WTC11 (cell line): ENCODE data around the gene ADAMTSL5.

Experiments
- ATF1 ChIP-seq: sonication (generic); formaldehyde crosslinking; IDR thresholded peaks from 2 replicates; pipeline ENCODE4 v1.8.1; 2023; ENCODE audit warnings: mild to moderate bottlenecking, moderate library complexity, missing genetic modification reagents
- CTCF ChIP-seq: fragments of 200-600 bp; IDR thresholded peaks from 2 replicates; pipeline ENCODE4 v1.8.0; 2022; ENCODE audit warnings: antibody characterized with exemption
- E2F1 ChIP-seq: sonication (generic); formaldehyde crosslinking; IDR thresholded peaks from 2 replicates; pipeline ENCODE4 v1.8.0; 2022; ENCODE audit warnings: mild to moderate bottlenecking, missing genetic modification reagents
- E2F5 ChIP-seq: sonication (generic); formaldehyde crosslinking; IDR thresholded peaks from 2 replicates; pipeline ENCODE4 v1.8.1; 2022; ENCODE audit warnings: mild to moderate bottlenecking, moderate library complexity, missing genetic modification reagents
- ETV6 ChIP-seq: sonication (generic); formaldehyde crosslinking; IDR thresholded peaks from 2 replicates; pipeline ENCODE4 v1.8.1; 2022; ENCODE audit warnings: mild to moderate bottlenecking, missing genetic modification reagents
- FOXK1 ChIP-seq: sonication (generic); formaldehyde crosslinking; IDR thresholded peaks from 2 replicates; pipeline ENCODE4 v1.8.0; 2022; ENCODE audit warnings: mild to moderate bottlenecking, moderate library complexity, missing genetic modification reagents
- FOXP1 ChIP-seq: sonication (generic); formaldehyde crosslinking; IDR thresholded peaks from 2 replicates; pipeline ENCODE4 v1.8.0; 2022; ENCODE audit warnings: missing genetic modification reagents, mild to moderate bottlenecking, moderate library complexity, borderline replicate concordance
- JUN ChIP-seq: sonication (generic); formaldehyde crosslinking; IDR thresholded peaks from 2 replicates; pipeline ENCODE4 v1.8.0; 2023; ENCODE audit warnings: mild to moderate bottlenecking, missing genetic modification reagents
- NR2C2 ChIP-seq: sonication (generic); formaldehyde crosslinking; IDR thresholded peaks from 2 replicates; pipeline ENCODE4 v1.8.0; 2022; ENCODE audit warnings: mild to moderate bottlenecking, missing genetic modification reagents
- TP53 ChIP-seq: sonication (generic); formaldehyde crosslinking; IDR thresholded peaks from 2 replicates; pipeline ENCODE4 v1.8.1; 2023; ENCODE audit warnings: mild to moderate bottlenecking, missing genetic modification reagents
- ZNF263 ChIP-seq: sonication (generic); formaldehyde crosslinking; IDR thresholded peaks from 2 replicates; pipeline ENCODE4 v1.8.1; 2022; ENCODE audit warnings: low read depth, mild to moderate bottlenecking, moderate library complexity, missing genetic modification reagents
- ZNF423 ChIP-seq: fragments of 250-450 bp; sonication (Bioruptor Pico); IDR thresholded peaks from 2 replicates; pipeline ENCODE4 v2.1.2; 2022; ENCODE audit warnings: mild to moderate bottlenecking, moderate library complexity
- TF ChIP-seq, protein P1 (sequence below): sonication (generic); formaldehyde crosslinking; IDR thresholded peaks from 2 replicates; pipeline ENCODE4 v1.8.0; 2023; ENCODE audit warnings: missing genetic modification reagents
- TF ChIP-seq, protein P2 (sequence below): sonication (generic); formaldehyde crosslinking; IDR thresholded peaks from 2 replicates; pipeline ENCODE4 v1.8.0; 2022; ENCODE audit warnings: mild to moderate bottlenecking, missing genetic modification reagents

DNA sequence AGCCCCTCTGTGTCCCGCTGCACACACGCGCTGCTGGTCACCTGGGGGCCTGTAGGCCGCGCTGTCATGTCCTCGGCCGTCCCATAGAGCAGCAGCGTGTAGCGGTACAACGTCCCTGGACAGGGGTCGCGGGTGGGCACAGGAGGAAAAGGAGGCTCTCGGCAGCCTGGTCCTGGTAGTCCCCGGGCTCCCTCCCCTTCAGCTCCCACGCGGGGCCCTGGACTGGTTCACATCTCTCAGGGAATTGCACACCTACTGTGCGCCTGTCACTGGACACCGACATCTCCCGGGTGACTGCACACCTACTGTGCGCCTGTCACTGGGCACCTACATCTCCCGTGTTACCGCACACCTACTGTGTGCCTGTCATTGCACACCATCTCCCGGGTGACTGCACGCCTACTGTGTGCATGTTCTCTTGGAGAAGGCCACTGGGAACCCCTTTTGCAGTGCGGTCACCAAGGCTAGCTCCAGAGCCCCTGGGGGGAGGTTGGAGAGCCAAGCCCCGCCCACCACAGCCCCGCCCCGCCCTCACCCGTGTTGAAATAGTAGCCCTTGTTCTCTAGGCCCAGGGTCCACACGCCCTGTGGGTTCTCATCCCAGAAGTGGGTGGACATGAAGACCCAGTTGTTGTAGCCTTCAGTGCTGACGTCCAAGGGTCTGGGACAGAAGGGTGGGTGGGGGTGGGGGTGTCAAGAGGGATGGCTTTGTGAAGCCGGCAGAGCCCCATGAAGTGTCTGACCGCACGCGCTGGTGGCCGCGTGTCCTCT lies 30.3 kb downstream of the ADAMTSL5 start:
- TF ChIP-seq ZNF263 (CRISPR knock-in tag) (no peak), FOXP1 (CRISPR knock-in tag) (no peak), ATF1 (CRISPR knock-in tag) (no peak), CTCF (no peak), ETV6 (CRISPR knock-in tag) (no peak), JUN (no peak), NR2C2 (CRISPR knock-in tag) (no peak), ZNF423 (no peak), E2F1 (CRISPR knock-in tag) (no peak), TP53 (CRISPR knock-in tag) (no peak), E2F5 (no peak), FOXK1 (CRISPR knock-in tag) (no peak)
- TF ChIP-seq, protein P1, sequence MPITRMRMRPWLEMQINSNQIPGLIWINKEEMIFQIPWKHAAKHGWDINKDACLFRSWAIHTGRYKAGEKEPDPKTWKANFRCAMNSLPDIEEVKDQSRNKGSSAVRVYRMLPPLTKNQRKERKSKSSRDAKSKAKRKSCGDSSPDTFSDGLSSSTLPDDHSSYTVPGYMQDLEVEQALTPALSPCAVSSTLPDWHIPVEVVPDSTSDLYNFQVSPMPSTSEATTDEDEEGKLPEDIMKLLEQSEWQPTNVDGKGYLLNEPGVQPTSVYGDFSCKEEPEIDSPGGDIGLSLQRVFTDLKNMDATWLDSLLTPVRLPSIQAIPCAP = no peak
- TF ChIP-seq, protein P2, sequence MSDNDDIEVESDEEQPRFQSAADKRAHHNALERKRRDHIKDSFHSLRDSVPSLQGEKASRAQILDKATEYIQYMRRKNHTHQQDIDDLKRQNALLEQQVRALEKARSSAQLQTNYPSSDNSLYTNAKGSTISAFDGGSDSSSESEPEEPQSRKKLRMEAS (CRISPR knock-in tag) = no peak
